OCI-LY3 (cell line): ENCODE results near the gene RAMP1.

Source experiments
- CTCF ChIP-seq: fragments of 200-600, 300-600 bp; sonication (generic); IDR thresholded peaks from 2 replicates; pipeline ENCODE4 v1.5.1; 2014; ENCODE audit warnings: antibody characterized with exemption, low read length, low read depth
- EZH2phosphoT487 ChIP-seq: fragments of 200-600 bp; shearing (Covaris generic); IDR thresholded peaks from 2 replicates; pipeline ENCODE4 v1.6.1; 2018; ENCODE audit warnings: antibody characterized with exemption, mixed run types, low read depth

DNA sequence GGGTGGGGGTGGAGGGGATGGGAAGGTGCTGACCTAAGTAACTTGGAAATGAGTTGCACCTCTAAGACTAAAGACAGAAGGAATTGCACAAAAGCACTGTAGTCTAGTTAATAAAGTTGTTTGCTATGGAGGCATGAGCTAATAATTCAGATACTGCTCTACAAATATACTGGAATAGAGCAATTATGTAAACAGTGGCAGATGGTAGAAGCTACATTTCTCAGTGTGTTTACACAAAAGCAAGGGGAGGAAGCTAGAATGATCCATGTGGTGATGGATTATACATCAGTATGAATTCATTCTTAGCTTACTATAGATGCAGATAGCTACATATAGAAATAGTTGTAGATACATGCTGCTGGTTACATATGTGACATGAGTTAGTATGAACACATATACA is 79.8 kb downstream of the RAMP1 start:
- TF ChIP-seq EZH2phosphoT487 = no peak
- TF ChIP-seq CTCF = no peak
